ENCODE data around the gene DISP3. TPM values are rescaled to one million over a fixed set of nuclear protein-coding genes. Genes with fewer than 3 reads are reported as not detected.

Gene DISP3
- polyA plus RNA-seq, 1 of the 3 experiments (the other 2 are of a cell fraction) = 0.08 TPM

DNA sequence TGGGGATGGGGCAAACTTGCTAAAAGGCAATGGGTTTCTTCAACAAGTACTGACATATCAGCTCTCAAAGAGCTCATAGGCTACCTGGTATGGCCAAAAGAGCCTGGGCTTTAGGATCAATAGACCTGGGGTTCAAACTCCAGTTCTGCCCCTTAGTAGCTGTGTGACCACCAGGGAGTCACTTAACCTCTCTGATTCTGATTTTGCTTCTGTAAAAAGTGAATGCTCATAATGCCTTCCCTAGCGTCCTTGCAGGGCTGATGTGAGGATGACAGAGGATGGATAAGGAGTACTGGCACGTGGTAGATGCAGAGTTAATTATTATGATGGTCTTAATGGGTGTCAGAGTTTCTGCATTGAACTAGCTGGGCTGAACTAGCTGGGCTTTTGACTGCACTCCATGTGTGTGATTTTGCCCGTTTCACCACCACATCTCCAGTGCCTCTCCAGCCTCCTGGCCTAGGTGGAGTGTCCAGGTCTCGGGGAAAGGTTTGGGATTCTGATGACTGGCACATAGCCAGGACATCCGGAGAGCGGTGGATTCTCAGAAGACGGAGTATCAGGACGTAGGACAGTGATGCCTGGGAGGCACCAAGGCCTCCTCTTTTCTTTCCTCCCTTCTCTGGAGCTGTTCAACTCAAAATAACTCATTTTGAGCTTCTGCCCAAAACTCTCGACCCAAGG is 15.2 kb downstream of the DISP3 start (continued):
- TF ChIP-seq, protein P1, sequence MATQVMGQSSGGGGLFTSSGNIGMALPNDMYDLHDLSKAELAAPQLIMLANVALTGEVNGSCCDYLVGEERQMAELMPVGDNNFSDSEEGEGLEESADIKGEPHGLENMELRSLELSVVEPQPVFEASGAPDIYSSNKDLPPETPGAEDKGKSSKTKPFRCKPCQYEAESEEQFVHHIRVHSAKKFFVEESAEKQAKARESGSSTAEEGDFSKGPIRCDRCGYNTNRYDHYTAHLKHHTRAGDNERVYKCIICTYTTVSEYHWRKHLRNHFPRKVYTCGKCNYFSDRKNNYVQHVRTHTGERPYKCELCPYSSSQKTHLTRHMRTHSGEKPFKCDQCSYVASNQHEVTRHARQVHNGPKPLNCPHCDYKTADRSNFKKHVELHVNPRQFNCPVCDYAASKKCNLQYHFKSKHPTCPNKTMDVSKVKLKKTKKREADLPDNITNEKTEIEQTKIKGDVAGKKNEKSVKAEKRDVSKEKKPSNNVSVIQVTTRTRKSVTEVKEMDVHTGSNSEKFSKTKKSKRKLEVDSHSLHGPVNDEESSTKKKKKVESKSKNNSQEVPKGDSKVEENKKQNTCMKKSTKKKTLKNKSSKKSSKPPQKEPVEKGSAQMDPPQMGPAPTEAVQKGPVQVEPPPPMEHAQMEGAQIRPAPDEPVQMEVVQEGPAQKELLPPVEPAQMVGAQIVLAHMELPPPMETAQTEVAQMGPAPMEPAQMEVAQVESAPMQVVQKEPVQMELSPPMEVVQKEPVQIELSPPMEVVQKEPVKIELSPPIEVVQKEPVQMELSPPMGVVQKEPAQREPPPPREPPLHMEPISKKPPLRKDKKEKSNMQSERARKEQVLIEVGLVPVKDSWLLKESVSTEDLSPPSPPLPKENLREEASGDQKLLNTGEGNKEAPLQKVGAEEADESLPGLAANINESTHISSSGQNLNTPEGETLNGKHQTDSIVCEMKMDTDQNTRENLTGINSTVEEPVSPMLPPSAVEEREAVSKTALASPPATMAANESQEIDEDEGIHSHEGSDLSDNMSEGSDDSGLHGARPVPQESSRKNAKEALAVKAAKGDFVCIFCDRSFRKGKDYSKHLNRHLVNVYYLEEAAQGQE (IDR thresholded peaks at IDR 0.05; ENCODE audit: low read depth, low read length) = no peak
- TF ChIP-seq, protein P2, sequence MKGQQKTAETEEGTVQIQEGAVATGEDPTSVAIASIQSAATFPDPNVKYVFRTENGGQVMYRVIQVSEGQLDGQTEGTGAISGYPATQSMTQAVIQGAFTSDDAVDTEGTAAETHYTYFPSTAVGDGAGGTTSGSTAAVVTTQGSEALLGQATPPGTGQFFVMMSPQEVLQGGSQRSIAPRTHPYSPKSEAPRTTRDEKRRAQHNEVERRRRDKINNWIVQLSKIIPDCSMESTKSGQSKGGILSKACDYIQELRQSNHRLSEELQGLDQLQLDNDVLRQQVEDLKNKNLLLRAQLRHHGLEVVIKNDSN (IDR thresholded peaks at IDR 0.05; ENCODE audit: borderline replicate concordance, low read depth) = no peak
- TF ChIP-seq TCF12 (IDR thresholded peaks at IDR 0.05) (no peak), SMC3 (IDR thresholded peaks at IDR 0.05; ENCODE audit: low read depth, low read length) (no peak), EZH2phosphoT487 (IDR thresholded peaks at IDR 0.05; ENCODE audit: borderline replicate concordance, low read depth) (no peak), RXRA (IDR thresholded peaks at IDR 0.05; ENCODE audit: borderline replicate concordance, low read depth) (no peak), FOSL2 (IDR thresholded peaks at IDR 0.05; ENCODE audit: borderline replicate concordance, low read depth) (no peak)
- TF ChIP-seq, protein P3, sequence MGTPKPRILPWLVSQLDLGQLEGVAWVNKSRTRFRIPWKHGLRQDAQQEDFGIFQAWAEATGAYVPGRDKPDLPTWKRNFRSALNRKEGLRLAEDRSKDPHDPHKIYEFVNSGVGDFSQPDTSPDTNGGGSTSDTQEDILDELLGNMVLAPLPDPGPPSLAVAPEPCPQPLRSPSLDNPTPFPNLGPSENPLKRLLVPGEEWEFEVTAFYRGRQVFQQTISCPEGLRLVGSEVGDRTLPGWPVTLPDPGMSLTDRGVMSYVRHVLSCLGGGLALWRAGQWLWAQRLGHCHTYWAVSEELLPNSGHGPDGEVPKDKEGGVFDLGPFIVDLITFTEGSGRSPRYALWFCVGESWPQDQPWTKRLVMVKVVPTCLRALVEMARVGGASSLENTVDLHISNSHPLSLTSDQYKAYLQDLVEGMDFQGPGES (IDR thresholded peaks at IDR 0.05; ENCODE audit: low read depth, low read length) = no peak

DNA sequence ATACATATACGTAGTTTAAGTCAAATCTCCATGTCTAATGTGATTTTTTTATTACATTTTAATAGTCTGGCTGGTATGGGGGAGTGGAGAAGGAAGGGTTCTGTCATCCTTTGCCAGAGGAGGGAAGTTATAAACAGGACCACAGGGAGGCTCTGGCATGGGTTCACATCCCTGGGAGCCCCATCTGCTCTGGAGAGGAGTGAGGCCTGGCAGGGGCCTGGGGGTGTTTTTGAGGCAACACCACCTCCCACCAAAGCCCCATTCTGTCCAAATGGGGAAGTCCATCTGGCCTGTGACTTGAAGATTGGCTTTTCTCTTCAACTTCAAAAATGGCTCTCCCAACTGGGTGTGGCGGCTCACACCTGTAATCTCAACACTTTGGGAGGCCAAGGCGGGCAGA is 15.8 kb downstream of the DISP3 start:
- 36% methylated on average over 3 of the region's 3 CpGs for WGBS (ENCODE audit: low lambda C conversion rate)
- ChIA-PET POLR2A (no interaction called here), CTCF (interaction anchor here (1.0 to 2.7 kb wide), 4 partner anchors 16 to 457 kb away, joined by 3 to 10 read pairs (median 4); partner anchors contain the start of gene DISP3)
- no peaks in the 10 kb centered on the region for H3K27me3 ChIP-seq (ENCODE audit: insufficient read depth)
- no peak overlapping the region for H3K4me2 ChIP-seq
- H3K9me3 ChIP-seq = no peaks in the 10 kb centered on the region
- H2AFZ ChIP-seq (ENCODE audit: low read depth) = no peak overlapping the region
- no peaks in the 10 kb centered on the region for H3K79me2 ChIP-seq (ENCODE audit: insufficient read depth)
- no peak for DNase-seq
- no peaks in the 10 kb centered on the region for H4K20me1 ChIP-seq (ENCODE audit: insufficient read depth)
- TF ChIP-seq, protein P2 (IDR thresholded peaks at IDR 0.05; ENCODE audit: borderline replicate concordance, low read depth) = no peak
- TF ChIP-seq FOSL2 (IDR thresholded peaks at IDR 0.05; ENCODE audit: borderline replicate concordance, low read depth) (no peak), CHD2 (IDR thresholded peaks at IDR 0.05; ENCODE audit: low read length, partially characterized antibody) (no peak), GATA2 (CRISPR knock-in tag; IDR thresholded peaks at IDR 0.05) (no peak), GABPA (IDR thresholded peaks at IDR 0.05; ENCODE audit: low read depth) (no peak), FOXJ3 (CRISPR knock-in tag; IDR thresholded peaks at IDR 0.05) (no peak), YY1 (IDR thresholded peaks at IDR 0.05; ENCODE audit: low read depth) (no peak), TEAD4 (IDR thresholded peaks at IDR 0.05; ENCODE audit: borderline replicate concordance, insufficient read depth) (no peak)
- TF ChIP-seq, protein P3 (IDR thresholded peaks at IDR 0.05; ENCODE audit: low read depth, low read length) = no peak
- TF ChIP-seq, protein P4, sequence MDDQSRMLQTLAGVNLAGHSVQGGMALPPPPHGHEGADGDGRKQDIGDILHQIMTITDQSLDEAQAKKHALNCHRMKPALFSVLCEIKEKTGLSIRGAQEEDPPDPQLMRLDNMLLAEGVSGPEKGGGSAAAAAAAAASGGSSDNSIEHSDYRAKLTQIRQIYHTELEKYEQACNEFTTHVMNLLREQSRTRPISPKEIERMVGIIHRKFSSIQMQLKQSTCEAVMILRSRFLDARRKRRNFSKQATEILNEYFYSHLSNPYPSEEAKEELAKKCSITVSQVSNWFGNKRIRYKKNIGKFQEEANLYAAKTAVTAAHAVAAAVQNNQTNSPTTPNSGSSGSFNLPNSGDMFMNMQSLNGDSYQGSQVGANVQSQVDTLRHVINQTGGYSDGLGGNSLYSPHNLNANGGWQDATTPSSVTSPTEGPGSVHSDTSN (IDR thresholded peaks at IDR 0.05) = no peak
- TF ChIP-seq, protein P5, sequence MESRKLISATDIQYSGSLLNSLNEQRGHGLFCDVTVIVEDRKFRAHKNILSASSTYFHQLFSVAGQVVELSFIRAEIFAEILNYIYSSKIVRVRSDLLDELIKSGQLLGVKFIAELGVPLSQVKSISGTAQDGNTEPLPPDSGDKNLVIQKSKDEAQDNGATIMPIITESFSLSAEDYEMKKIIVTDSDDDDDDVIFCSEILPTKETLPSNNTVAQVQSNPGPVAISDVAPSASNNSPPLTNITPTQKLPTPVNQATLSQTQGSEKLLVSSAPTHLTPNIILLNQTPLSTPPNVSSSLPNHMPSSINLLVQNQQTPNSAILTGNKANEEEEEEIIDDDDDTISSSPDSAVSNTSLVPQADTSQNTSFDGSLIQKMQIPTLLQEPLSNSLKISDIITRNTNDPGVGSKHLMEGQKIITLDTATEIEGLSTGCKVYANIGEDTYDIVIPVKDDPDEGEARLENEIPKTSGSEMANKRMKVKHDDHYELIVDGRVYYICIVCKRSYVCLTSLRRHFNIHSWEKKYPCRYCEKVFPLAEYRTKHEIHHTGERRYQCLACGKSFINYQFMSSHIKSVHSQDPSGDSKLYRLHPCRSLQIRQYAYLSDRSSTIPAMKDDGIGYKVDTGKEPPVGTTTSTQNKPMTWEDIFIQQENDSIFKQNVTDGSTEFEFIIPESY (IDR thresholded peaks at IDR 0.05; ENCODE audit: borderline replicate concordance, low read depth) = no peak
- peaks cover 0 to 11% of the 10 kb centered on the region in 2 experiments; a peak in 1 of 4 replicates for H3K4me1 ChIP-seq (ENCODE audit: control insufficient read depth in 1 of 2, insufficient read depth in 2 of 2, low read depth in 1 of 2, low read length in 1 of 2)
- no peaks in the 10 kb centered on the region for H3K9me2 ChIP-seq
- H3K9ac ChIP-seq = no peak overlapping the region
- H3K27ac ChIP-seq (ENCODE audit: low read depth in 2 of 2, low read length in 1 of 2) = no peak overlapping the region
- no peak overlapping the region for H3K4me3 ChIP-seq (ENCODE audit: low read depth in 2 of 2, low read length in 1 of 2)
- no peaks in the 10 kb centered on the region for H3K36me3 ChIP-seq (replicated peaks in 1 of 2; ENCODE audit: control insufficient read depth in 1 of 2, insufficient read depth in 2 of 2, low read length in 1 of 2)
- H3F3A ChIP-seq (replicated peaks; ENCODE audit: insufficient read depth) = no peaks in the 10 kb centered on the region
